PC-3 (cell line): ENCODE results near the gene VEGFA.

Experiments used
- CTCF ChIP-seq: fragments of 300-600 bp; sonication (generic); conservative IDR thresholded peaks from 2 replicates; pipeline ENCODE4 v1.5.1; 2017; ENCODE audit warnings: antibody characterized with exemption, low read depth, mild to moderate bottlenecking, low read length
- EZH2 ChIP-seq: fragments of 300-600 bp; sonication (generic); IDR thresholded peaks from one replicate; pipeline ENCODE4 v1.6.1; 2017; ENCODE audit warnings: antibody characterized with exemption, mild to moderate bottlenecking, low read length; ENCODE audit not compliant: unreplicated experiment
- EZH2phosphoT487 ChIP-seq: fragments of 300-600 bp; sonication (generic); IDR thresholded peaks from 2 replicates; pipeline ENCODE4 v1.6.1; 2018; ENCODE audit warnings: mild to moderate bottlenecking, antibody characterized with exemption, low read length, borderline replicate concordance

- TF ChIP-seq CTCF = no peak
- TF ChIP-seq EZH2phosphoT487 = no peak
- no peak for TF ChIP-seq EZH2
These were observed 49.0 kb upstream of the VEGFA start for GRCh38 chr6:43720999-43721398.
